HTR-8/SVneo (cell line): Measurements from ENCODE around the gene SMC3.
"Not testable (repeated sequence)": the region's sequence is repeated elsewhere in the genome, so short reads cannot be mapped to it uniquely, and the experiment has no call there.

ENCODE experiments used
- DNase-seq: peaks from one replicate; pipeline ENCODE4 v3.0.0; 2011; ENCODE audit warnings: low spot score, mixed read lengths; ENCODE audit not compliant: insufficient read length
- FAIRE-seq: peaks from 2 replicates; lab custom pipeline; 2011; peaks lifted over from hg19 to GRCh38; lab: Jason Lieb, UNC

Gene SMC3

DNA sequence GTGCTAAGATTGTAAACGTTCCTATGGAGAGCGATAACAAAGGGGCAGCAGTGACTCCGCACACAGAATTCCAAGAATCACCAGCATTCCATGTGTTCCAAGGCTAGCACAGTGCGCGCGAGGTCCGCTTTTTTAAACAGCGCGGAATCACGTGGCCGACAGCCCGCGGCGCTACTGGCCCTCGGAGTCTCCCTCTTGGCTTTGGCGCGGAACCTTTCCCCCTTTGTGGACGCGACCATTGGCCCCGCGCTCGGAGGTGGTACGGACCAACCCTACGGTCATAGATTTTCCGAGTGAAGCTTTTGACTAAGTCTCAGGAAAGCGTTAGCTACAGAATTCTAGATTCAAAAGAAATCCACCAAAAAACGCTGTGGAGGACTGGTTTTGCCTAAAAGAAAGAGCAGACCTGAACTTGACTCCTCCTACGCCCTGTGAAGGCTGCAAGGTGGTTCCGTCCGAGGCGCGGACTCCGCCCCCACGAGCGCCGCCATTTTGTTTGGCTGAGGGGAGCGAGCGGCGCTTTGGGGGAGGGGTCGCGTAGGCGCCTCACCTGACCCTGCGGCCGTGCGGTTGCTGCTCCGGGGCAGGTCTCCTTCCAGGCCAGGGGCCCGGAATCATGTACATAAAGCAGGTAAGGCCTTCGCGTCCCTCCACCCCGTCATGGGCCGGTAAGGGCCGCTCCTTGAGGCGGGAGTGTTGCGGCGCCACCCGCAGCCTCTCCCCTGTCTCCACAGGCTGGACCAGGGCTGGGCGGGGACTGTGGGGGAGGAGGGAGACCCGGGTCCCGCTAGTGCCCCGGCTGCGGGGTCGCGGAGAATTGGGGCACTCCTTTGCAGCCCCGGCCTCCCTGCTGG, at the start of gene SMC3:
TSS of gene SMC3 (plus strand) at position 495 of the 854 bp plus-strand sequence. CDS start at position 617, 122 bp downstream.
- FAIRE-seq (no peak), DNase-seq (peak; percentile 80)

DNA sequence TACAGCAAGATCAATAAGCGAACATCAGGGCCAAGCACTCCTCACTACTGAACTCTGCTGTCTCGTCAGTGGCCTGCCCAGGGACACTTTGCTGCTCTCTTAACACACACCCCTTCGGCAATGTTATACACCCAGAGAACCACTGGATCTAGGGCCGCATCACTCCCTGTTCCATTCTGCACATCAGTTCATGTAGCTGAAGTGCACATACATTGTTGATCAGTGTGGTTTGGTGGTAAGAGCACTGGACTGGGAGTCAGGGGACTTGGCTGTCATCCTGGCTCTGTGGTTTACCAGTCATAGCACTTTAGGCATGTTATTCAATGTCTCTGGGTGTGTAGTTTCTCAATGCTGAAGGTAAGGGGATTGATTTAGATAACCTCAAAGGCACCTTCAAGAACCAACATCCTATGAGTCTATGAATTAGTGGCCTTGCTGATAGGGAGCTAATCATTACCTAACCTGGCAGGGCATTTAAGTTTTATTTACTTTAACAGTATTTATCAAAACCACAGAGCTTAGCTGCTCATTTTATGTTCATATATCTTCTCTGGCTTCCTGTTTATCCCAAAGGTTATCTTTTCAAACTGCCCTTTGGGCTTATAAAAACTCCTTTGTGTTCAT, 45.0 kb upstream of the SMC3 start:
- DNase-seq: no peak
- no peak for FAIRE-seq

- FAIRE-seq (no peak), DNase-seq (no peak)
These were observed 43.8 kb upstream of the SMC3 start for GRCh38 chr10:110523736-110524135.

- FAIRE-seq: no peak
These were observed 43.2 kb upstream of the SMC3 start for GRCh38 chr10:110524179-110524858.

DNA sequence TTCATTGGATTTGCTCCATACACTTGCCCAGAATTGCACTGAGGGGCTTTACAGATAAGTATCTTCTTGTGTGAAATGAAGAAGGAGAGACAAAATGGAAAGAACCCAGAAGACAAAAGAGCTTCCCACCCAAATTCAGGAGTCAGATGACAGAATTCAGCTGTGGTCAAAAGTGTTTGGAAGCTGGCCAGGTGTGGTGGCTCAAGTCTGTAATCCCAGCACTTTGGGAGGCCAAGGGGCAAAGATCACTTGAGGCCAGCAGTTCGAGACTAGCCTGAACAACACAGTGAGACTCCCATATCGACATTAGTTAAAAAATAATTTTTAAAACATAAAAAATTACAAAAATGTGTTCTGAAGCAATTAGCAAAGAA, 42.6 kb upstream of the SMC3 start:
- no peak for FAIRE-seq

More at GRCh38 chr10:110524179-110524858, 43.2 kb upstream of the SMC3 start:
- no peak for DNase-seq

GRCh38 chr10:110525349-110526260, 41.9 kb upstream of the SMC3 start:
- DNase-seq (no peak), FAIRE-seq (no peak)

More for the DNA sequence above, 42.6 kb upstream of the SMC3 start:
- no peak for DNase-seq

GRCh38 chr10:110527731-110528171, 39.7 kb upstream of the SMC3 start:
- FAIRE-seq (no peak), DNase-seq (no peak)

GRCh38 chr10:110528224-110528996, 39.1 kb upstream of the SMC3 start:
- no peak for DNase-seq

GRCh38 chr10:110528997-110529524, 38.4 kb upstream of the SMC3 start:
- not testable (repeated sequence) for FAIRE-seq, DNase-seq

More at GRCh38 chr10:110528224-110528996, 39.1 kb upstream of the SMC3 start:
- FAIRE-seq: no peak

GRCh38 chr10:110529596-110530011, 37.9 kb upstream of the SMC3 start:
- no peak for DNase-seq
- no peak for FAIRE-seq

- FAIRE-seq (no peak), DNase-seq (peak; percentile 71)
These were observed 37.2 kb upstream of the SMC3 start for GRCh38 chr10:110530131-110530831.

DNA sequence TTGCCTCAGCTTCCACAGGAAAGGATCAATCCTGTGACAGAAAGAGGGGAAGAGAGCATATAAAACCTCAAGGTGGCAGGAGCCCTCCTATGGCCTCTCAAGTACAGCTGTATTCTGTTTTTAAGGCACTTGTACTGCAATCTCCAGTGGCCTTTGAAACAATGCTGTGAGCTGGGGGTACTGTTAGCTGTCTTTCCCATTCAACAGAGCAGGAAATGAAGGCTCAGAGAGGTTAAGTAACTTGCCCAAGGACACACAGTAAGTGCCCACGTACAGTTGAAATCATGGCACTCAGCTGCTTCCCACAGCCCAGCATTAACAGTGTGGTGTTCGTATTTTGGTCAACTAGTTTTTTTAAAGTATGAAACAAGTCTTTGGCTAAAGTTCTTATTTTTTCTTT, 35.8 kb upstream of the SMC3 start:
- DNase-seq: no peak
- no peak for FAIRE-seq

DNA sequence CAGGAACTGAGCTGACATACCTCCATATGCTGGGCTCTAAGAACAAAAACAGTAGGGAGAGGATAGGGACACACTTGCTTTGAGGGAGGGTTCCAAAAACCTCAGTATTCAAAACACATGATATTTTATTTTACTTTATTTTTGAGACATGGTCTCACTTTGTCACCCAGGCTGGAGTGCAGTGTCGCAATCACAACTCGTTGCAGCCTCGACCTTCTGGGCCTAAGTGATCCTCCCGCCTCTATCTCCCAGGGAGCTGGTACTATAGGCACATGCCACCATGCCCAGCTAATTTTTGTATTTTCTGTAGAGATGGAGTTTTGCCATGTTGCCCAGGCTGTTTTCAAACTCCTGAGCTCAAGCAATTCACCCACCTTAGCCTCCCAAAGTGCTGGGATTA, 34.9 kb upstream of the SMC3 start:
- FAIRE-seq, DNase-seq: not testable (repeated sequence)

DNA sequence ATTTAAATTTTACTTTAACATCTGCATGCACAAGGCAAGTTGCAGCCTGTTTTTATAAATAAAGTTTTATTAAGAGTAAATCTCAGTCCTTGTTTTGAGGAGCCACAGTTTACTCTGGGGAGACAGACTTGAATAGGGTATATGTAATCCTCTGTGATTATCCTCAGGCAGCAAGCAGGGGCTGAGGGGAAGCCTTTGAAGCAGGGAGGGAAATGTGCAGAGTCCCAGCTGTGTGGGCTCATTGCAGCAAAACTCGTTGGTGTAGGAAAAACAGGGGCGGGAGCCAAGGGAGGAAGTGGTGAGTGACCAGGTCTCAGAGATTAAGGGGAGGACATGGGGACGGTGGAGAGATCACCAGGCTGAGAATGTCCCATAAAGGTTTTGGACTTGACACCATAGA, 34.3 kb upstream of the SMC3 start:
- FAIRE-seq (no peak), DNase-seq (no peak)

DNA sequence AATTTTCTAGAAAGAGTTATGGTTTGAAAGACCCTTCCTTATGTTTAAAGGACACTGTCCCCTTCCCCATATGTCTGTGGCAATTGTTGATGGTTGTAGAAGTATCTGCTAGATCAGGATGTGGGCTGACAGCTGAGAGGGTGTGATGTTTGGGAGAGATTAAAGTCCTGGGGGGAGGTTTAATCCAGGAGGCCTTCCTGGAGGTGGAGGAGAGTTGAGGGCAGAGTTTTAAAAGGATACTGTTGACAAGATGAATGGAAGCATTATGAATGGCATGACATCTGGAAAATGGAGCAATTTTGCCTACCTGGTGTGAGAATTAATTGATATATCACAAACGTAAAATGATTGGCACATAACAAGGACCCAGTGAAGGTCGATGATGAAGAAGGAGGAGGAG, 32.9 kb upstream of the SMC3 start:
- FAIRE-seq: no peak
- no peak for DNase-seq

- FAIRE-seq: peak; percentile 58
- DNase-seq: peak; percentile 33
These were observed 31.3 kb upstream of the SMC3 start for GRCh38 chr10:110535958-110536891.

- FAIRE-seq: no peak
- DNase-seq: no peak
These were observed 28.4 kb upstream of the SMC3 start for GRCh38 chr10:110539091-110539490.
